Activated CD4-positive, alpha-beta T cell treated with anti-CD3 and anti-CD28 coated beads, Interleukin-2, amount 50 U/mL, for 48 hours (primary cell): ENCODE data around the gene B3GALT6.

Source experiments
- DNase-seq, 2 experiments: peaks; one replicate each; pipeline ENCODE4 v3.0.0-alpha.2; 2020

B3GALT6 gene

DNA sequence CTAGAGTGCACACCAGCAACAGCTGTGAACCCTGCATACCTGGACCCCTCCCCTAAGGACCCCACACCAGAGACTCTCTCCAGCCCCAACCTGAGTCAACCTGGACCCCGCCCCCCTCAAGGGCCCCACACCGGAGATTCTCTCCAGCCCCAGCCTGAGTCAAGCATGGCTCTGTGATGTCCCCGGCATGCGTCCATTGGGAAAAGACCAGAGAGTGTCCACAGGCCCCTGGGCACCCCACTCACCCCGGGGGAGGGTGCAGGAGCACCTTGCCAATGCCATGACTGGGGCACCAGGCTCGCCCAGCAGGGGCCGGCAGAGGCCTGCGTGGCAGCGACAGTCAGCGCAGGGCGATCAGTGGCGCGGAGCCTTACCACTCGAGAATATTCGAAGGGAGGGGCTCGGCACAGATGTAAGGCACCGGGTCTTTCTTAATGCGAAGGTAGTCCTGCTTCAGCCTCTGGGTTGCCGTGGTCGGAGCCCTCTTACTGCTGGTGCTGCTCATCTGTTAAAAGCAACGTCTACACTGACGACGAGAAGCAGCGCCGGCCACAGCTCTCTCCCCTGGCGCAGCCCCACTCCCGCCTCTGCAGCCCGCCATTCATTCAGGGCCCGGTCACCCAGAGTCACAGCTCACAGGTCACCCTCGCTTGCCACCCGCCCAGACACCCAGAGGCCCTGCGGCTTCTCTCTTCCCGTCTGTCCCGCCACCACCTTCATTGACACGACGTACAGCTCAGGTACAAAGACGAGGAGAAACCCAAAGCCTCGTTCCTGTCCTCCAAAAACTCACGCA is 35.6 kb downstream of the B3GALT6 start:
- no peak for DNase-seq

DNA sequence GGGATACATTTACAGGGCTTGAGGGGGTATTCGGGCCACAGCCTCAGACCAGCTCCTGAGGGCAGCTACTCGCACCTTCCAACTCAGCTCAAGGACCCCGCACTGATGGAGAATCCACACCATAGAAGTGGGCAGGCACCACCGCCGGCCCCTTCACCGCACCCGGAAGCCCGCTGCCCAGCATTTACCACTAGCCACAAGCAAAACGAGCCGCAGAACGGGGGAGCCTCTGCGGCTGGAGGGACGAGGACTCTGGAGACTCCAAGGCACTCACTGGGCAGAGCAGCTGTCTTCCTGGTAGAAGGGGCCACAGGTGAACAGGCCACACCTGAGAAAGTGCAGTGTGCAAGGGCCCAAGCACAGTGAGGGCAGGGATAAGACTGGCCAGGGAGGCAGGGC is 36.2 kb downstream of the B3GALT6 start:
- DNase-seq, result no peak

- DNase-seq, result no peak
Observed at GRCh38 chr1:1270813-1271212, 38.8 kb downstream of the B3GALT6 start.

GRCh38 chr1:1272341-1273208 is 40.5 kb downstream of the B3GALT6 start:
- no peak for DNase-seq

- DNase-seq, result no peak
Observed at GRCh38 chr1:1273209-1273511, 41.1 kb downstream of the B3GALT6 start.

DNA sequence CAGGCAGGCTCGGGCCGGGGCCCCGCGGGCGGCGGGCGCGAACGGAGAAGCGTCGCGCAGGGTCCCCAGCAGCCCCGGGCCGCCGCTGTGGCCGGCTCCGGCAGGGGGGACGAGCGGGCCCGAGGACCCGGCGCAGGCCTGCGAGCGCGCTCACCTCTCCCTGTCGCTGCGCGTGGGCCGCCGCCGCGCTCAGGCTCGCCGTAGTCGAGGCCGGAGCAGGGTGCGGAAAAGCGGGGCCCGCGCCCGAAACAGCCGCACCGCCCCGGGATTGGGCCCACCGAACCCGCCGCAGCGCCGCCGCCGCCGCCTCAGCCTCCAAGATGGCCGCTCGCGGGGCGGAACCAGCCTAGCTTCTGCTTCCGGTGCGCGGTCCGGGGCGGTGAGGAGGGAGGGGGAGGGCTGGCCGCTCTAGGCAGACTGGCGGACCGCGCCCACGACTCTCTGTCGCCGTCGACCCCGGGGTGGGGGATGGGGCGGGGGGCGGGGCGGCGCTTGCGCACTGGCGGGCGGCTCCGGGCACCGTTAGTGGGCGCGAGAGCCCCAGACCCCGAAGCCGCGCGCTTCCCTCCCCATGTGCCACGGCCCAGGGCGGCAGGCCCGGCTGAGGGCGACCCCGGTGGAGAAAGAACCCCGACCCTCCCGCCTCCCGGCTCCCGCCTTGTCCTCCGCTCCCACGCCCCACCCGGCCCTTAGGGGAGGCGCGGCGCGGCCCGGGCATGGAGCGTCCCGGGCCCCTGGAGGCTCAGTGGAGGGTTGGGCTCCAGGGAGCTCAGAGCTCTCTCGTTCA is 41.7 kb downstream of the B3GALT6 start, which contains the start of gene UBE2J2:
Gene UBE2J2 (minus strand): TSS at position 343 of the 787 bp plus-strand sequence. CDS start 5,862 bp downstream, outside the sequence.
- DNase-seq, result peak; percentile 95

- no peak for DNase-seq
Observed at GRCh38 chr1:1274299-1274930, 42.4 kb downstream of the B3GALT6 start.

- no peak for DNase-seq
Observed at GRCh38 chr1:1274931-1275431, 42.9 kb downstream of the B3GALT6 start.

DNA sequence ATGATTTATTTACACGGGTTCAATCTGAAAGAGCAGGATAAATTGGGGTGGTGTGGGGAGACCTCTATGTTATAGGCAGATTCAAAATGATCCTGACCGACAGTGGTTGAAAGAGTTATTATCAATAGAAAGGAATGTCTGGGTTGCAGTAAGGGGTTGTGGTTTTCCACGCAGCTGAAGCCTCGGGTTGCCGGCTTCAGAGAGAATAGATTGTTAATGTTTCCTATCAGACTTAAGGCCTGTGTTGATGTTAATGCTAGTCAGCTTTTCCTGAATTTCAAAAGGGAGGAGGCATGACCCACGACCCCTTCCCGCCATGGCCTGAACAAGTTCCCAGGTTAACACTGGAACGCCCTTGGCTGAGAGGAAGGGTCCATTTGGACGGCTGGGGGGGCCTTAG is 43.8 kb downstream of the B3GALT6 start:
- DNase-seq, result no peak

DNA sequence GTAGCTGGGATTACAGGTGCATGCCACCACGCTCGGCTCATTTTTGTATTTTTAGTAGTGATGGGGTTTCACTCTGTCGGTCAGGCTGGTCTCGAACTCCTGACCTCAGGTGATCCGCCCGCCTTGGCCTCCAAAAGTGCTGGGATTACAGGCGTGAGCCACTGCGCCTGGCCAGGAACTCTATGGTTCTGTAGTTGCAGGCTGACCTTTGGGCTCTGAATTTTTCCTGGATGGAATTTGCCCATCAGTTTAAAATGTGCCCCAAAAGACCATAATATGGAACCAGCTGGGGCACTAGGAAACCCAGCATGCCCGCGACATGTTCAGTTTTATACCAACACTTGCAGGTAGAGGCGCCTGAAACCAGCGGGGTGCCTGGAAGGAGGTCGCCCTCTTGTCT is 46.6 kb downstream of the B3GALT6 start:
- DNase-seq, result no peak

- DNase-seq, result no peak
Observed at GRCh38 chr1:1279028-1279427, 47.0 kb downstream of the B3GALT6 start.

- no peak for DNase-seq
Observed at GRCh38 chr1:1280782-1281481, 48.9 kb downstream of the B3GALT6 start.

DNA sequence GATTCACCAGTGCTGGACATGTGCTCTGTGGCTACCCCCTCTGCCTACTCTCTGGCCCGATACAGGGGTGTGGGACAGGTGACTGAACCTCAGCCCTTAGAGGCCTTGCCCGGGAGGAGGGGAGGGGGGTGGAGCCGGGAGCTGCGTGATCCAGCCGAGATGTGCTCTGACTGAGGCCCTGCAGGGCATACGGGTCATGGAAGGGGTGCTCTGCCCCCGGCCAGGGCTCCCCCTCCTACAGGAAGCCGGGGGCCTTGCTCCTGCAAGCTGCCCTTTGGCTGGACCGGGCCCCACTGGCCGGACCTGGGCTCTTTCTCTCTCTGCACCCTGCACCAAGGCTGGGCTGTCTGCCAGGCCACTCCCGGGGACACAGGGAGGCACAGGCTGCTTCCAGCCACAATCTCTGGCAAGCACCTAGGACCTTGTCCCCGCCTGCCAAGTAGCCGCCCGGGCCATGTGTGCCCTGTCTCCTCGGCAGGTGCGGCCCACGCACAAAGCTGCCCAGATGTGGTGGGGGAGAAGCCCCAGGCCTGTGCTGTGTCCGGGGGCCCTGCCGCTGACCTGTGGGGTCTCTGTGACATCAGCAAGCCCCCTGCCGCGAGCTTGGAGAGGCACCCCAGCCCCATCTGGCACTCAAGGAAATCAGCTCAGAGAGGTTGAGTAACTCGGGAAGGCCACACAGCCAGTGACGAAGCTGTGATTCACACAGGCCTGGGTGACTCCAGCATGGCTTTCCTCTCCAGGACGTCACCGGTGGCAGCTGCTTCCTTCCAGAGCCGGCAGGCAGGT is 49.7 kb downstream of the B3GALT6 start:
- DNase-seq, result peak; percentile 21 to 32

GRCh38 chr1:1282998-1283397 is 51.0 kb downstream of the B3GALT6 start:
- DNase-seq, result peak; percentile 28 to 35

- no peak for DNase-seq
Observed at GRCh38 chr1:1283821-1284220, 51.8 kb downstream of the B3GALT6 start.
